SK-N-SH (cell line): ENCODE data around the gene STK32C. TPM values are rescaled to one million over a fixed set of nuclear protein-coding genes. Genes with fewer than 3 reads are reported as not detected.

ENCODE experiments used
- CTCF ChIA-PET: fragments of 300-600, 350-600 bp; formaldehyde crosslinking; extraction: SDS; loops from one replicate; lab custom pipeline; 2021; lab: Yijun Ruan, JAX
- POLR2A ChIA-PET: fragments of 350-600 bp; sonication (Branson Sonifier 250); formaldehyde crosslinking; extraction: SDS; loops from one replicate; lab custom pipeline; 2020; ENCODE audit warnings: antibody characterized with exemption, inconsistent platforms; lab: Yijun Ruan, JAX
- DNase-seq: peaks from one replicate; pipeline ENCODE4 v3.0.0; 2012
- H2AFZ ChIP-seq: fragments of 200-600 bp; sonication (generic); 2 replicates; pipeline ENCODE4 v1.8.1; 2016; ENCODE audit warnings: antibody characterized with exemption, mild to moderate bottlenecking, low read depth
- H3F3A ChIP-seq: fragments of 200-600 bp; sonication (generic); replicated peaks from 2 replicates; pipeline ENCODE3; 2016; ENCODE audit warnings: antibody characterized with exemption, mild to moderate bottlenecking; ENCODE audit not compliant: insufficient read depth
- H3K27ac ChIP-seq, 2 experiments: fragments of 200-500 bp in 1 of 2; fragments of 200-600 bp in 1 of 2; sonication (Bioruptor generic) in 1 of 2; sonication (generic), shearing (Covaris generic) in 1 of 2; 2 replicates each; pipeline versions ENCODE4 v1.5.1 to v1.6.1; 2014 to 2016; ENCODE audit warnings: low read depth in 2 of 2, inconsistent platforms in 1 of 2, low read length in 1 of 2, mild to moderate bottlenecking in 1 of 2, mixed read lengths in 1 of 2
- H3K27me3 ChIP-seq: fragments of 200-600 bp; sonication (generic), shearing (Covaris generic); 2 replicates; pipeline ENCODE4 v1.6.1; 2016; ENCODE audit warnings: mixed run types; ENCODE audit not compliant: insufficient read depth
- H3K36me3 ChIP-seq, 2 experiments: fragments of 200-500 bp in 1 of 2; fragments of 200-600 bp in 1 of 2; sonication (Bioruptor generic) in 1 of 2; sonication (generic) in 1 of 2; replicated peaks in 1 of 2; 2 replicates each; pipeline versions ENCODE3 to v1.5.1; 2014 to 2016; ENCODE audit warnings: low read length in 1 of 2, mild to moderate bottlenecking in 1 of 2; ENCODE audit not compliant: insufficient read depth in 2 of 2, control insufficient read depth in 1 of 2
- H3K4me1 ChIP-seq, 2 experiments: fragments of 200-500 bp in 1 of 2; fragments of 200-600 bp in 1 of 2; sonication (Bioruptor generic) in 1 of 2; sonication (generic), shearing (Covaris generic) in 1 of 2; 2 replicates each; pipeline versions ENCODE4 v1.5.1 to v1.6.1; 2014 to 2016; ENCODE audit warnings: low read depth in 1 of 2, low read length in 1 of 2, mixed run types in 1 of 2; ENCODE audit not compliant: insufficient read depth in 2 of 2, control insufficient read depth in 1 of 2
- H3K4me2 ChIP-seq: fragments of 200-600 bp; sonication (generic), shearing (Covaris generic); 2 replicates; pipeline ENCODE4 v1.6.1; 2017; ENCODE audit warnings: mixed run types
- H3K4me3 ChIP-seq, 2 experiments: fragments of 200-500 bp in 1 of 2; fragments of 200-600 bp in 1 of 2; sonication (Bioruptor generic) in 1 of 2; sonication (generic), shearing (Covaris generic) in 1 of 2; 2 replicates each; pipeline versions ENCODE4 v1.5.1 to v1.8.1; 2014 to 2016; ENCODE audit warnings: low read depth in 2 of 2, inconsistent platforms in 1 of 2, low read length in 1 of 2, mild to moderate bottlenecking in 1 of 2, mixed read lengths in 1 of 2, moderate library complexity in 1 of 2
- H3K79me2 ChIP-seq: fragments of 200-600 bp; sonication (generic); 2 replicates; pipeline ENCODE4 v1.8.1; 2017; ENCODE audit warnings: mild to moderate bottlenecking; ENCODE audit not compliant: insufficient read depth
- H3K9ac ChIP-seq: fragments of 200-600 bp; sonication (generic); 2 replicates; pipeline ENCODE4 v1.6.1; 2017; ENCODE audit warnings: mixed run types
- H3K9me2 ChIP-seq: fragments of 200-600 bp; sonication (generic); 2 replicates; pipeline ENCODE4 v1.6.1; 2017; ENCODE audit warnings: mixed run types
- H3K9me3 ChIP-seq: fragments of 200-600 bp; sonication (generic); 2 replicates; pipeline ENCODE4 v1.6.1; 2017; ENCODE audit warnings: mixed run types, mild to moderate bottlenecking, moderate library complexity
- H4K20me1 ChIP-seq: fragments of 200-600 bp; sonication (generic); 2 replicates; pipeline ENCODE4 v1.6.1; 2017; ENCODE audit warnings: mild to moderate bottlenecking, mixed run types; ENCODE audit not compliant: insufficient read depth
- FOSL2 ChIP-seq: IDR thresholded peaks from 2 replicates; pipeline ENCODE4 v1.4.0; 2012; ENCODE audit warnings: low read depth, mild to moderate bottlenecking, moderate library complexity, borderline replicate concordance
- FOXJ3 ChIP-seq: sonication (generic); formaldehyde crosslinking; IDR thresholded peaks from 2 replicates; pipeline ENCODE4 v1.5.1; 2020; ENCODE audit warnings: mild to moderate bottlenecking, missing genetic modification reagents
- FOXM1 ChIP-seq: IDR thresholded peaks from 2 replicates; pipeline ENCODE4 v1.4.0; 2012; ENCODE audit warnings: low read depth, mild to moderate bottlenecking
- JUND ChIP-seq: IDR thresholded peaks from 2 replicates; pipeline ENCODE4 v1.4.0; 2012
- MEF2A ChIP-seq: IDR thresholded peaks from 2 replicates; pipeline ENCODE4 v1.4.0; 2012; ENCODE audit warnings: low read depth, borderline replicate concordance
- RFX5 ChIP-seq: IDR thresholded peaks from 2 replicates; pipeline ENCODE4 v1.6.1; 2012; ENCODE audit warnings: mild to moderate bottlenecking, improper control_type of control experiment, low read length
- RXRA ChIP-seq: IDR thresholded peaks from 2 replicates; pipeline ENCODE4 v1.4.0; 2012; ENCODE audit warnings: low read depth, mild to moderate bottlenecking, borderline replicate concordance
- SIN3A ChIP-seq: IDR thresholded peaks from 2 replicates; pipeline ENCODE4 v1.6.1; 2012; ENCODE audit warnings: low read depth, mild to moderate bottlenecking, low read length, moderate library complexity, borderline replicate concordance
- SMC3 ChIP-seq: IDR thresholded peaks from 2 replicates; pipeline ENCODE4 v1.6.1; 2012; ENCODE audit warnings: low read depth, low read length, improper control_type of control experiment
- TAF1 ChIP-seq: IDR thresholded peaks from 2 replicates; pipeline ENCODE4 v1.6.1; 2012; ENCODE audit warnings: low read depth, mild to moderate bottlenecking, low read length, moderate library complexity, borderline replicate concordance
- TEAD4 ChIP-seq: IDR thresholded peaks from 2 replicates; pipeline ENCODE4 v1.4.0; 2012; ENCODE audit warnings: mild to moderate bottlenecking, borderline replicate concordance; ENCODE audit not compliant: insufficient read depth
- YY1 ChIP-seq: IDR thresholded peaks from 2 replicates; pipeline ENCODE4 v1.4.0; 2012; ENCODE audit warnings: low read depth, mild to moderate bottlenecking
- whole genome bisulfite sequencing: methylation state at CpG from one replicate; pipeline ENCODE4 v1.1.6; 2017; ENCODE audit warnings: low lambda C conversion rate; 5-methylcytosine and 5-hydroxymethylcytosine counted together
- polyA plus RNA-seq, 3 experiments: library from polyadenylated mRNA; depleted of rRNA; stranded (reverse); fragments of >200 nt; gene quantifications; 2 replicates each; pipeline ENCODE4 v1.2.3, GENCODE V29; 2012
- TF ChIP-seq, protein P1 (sequence below): IDR thresholded peaks from 2 replicates; pipeline ENCODE4 v1.4.0; 2012; ENCODE audit warnings: low read depth
- TF ChIP-seq, protein P2 (sequence below): IDR thresholded peaks from 2 replicates; pipeline ENCODE4 v1.6.1; 2012; ENCODE audit warnings: mild to moderate bottlenecking, low read depth, low read length, moderate library complexity

Gene STK32C
- polyA plus RNA-seq, 1 of the 3 experiments (the other 2 are of a cell fraction): 27.8 TPM

DNA sequence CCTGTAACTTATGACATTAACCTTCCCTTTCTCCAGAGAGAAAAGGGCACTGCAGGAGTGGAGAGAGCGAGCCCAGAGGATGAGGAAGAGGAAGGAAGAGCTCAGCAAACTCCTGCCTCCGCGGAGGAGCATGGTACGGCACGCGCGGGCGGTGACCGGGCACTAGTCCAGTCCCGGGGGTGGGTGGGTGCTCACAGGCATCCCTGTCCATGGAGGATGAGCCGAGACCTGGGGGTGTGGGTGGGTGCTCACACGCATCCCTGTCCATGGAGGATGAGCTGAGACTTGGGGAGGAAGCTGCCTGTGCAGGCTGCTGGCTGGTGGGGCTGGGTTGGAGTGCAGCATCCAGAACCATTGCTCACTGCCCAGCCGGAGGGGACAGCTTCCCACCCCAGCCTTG lies 48.0 kb upstream of the STK32C start:
- H4K20me1 ChIP-seq: peaks cover 5% of the 10 kb centered on the region; the same call in 1 of the 2 replicates
- POLR2A ChIA-PET: no interaction called here
- no peak overlapping the region for H3K9ac ChIP-seq
- CTCF ChIA-PET: interaction anchor here (0.9 to 4.3 kb wide), 2 partner anchors 132 to 142 kb away, joined by 3 to 41 read pairs; no protein-coding TSS in a partner anchor
- WGBS: 98% methylated on average over 13 of the region's 13 CpGs
- H3K9me2 ChIP-seq: no peaks in the 10 kb centered on the region
- H2AFZ ChIP-seq: no peak overlapping the region
- no peak overlapping the region for H3K4me2 ChIP-seq
- no peak overlapping the region for H3K27ac ChIP-seq
- no peak for DNase-seq
- H3K79me2 ChIP-seq: no peaks in the 10 kb centered on the region
- H3K9me3 ChIP-seq: no peaks in the 10 kb centered on the region
- no peak overlapping the region for H3K4me3 ChIP-seq
- no peaks in the 10 kb centered on the region for H3K27me3 ChIP-seq
- H3F3A ChIP-seq: no peaks in the 10 kb centered on the region
- peaks cover 0 to 20% of the 10 kb centered on the region in 2 experiments for H3K36me3 ChIP-seq
- no peak for TF ChIP-seq YY1
- TF ChIP-seq FOXM1: no peak
- TF ChIP-seq SIN3A: no peak
- TF ChIP-seq TAF1: no peak
- no peak for TF ChIP-seq RFX5
- no peak for TF ChIP-seq JUND
- TF ChIP-seq SMC3: no peak
- TF ChIP-seq, protein P1, sequence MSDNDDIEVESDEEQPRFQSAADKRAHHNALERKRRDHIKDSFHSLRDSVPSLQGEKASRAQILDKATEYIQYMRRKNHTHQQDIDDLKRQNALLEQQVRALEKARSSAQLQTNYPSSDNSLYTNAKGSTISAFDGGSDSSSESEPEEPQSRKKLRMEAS: no peak
- TF ChIP-seq, protein P2, sequence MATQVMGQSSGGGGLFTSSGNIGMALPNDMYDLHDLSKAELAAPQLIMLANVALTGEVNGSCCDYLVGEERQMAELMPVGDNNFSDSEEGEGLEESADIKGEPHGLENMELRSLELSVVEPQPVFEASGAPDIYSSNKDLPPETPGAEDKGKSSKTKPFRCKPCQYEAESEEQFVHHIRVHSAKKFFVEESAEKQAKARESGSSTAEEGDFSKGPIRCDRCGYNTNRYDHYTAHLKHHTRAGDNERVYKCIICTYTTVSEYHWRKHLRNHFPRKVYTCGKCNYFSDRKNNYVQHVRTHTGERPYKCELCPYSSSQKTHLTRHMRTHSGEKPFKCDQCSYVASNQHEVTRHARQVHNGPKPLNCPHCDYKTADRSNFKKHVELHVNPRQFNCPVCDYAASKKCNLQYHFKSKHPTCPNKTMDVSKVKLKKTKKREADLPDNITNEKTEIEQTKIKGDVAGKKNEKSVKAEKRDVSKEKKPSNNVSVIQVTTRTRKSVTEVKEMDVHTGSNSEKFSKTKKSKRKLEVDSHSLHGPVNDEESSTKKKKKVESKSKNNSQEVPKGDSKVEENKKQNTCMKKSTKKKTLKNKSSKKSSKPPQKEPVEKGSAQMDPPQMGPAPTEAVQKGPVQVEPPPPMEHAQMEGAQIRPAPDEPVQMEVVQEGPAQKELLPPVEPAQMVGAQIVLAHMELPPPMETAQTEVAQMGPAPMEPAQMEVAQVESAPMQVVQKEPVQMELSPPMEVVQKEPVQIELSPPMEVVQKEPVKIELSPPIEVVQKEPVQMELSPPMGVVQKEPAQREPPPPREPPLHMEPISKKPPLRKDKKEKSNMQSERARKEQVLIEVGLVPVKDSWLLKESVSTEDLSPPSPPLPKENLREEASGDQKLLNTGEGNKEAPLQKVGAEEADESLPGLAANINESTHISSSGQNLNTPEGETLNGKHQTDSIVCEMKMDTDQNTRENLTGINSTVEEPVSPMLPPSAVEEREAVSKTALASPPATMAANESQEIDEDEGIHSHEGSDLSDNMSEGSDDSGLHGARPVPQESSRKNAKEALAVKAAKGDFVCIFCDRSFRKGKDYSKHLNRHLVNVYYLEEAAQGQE: no peak
- TF ChIP-seq RXRA: no peak
- no peak for TF ChIP-seq MEF2A
- no peak for TF ChIP-seq FOSL2
- no peak for TF ChIP-seq FOXJ3 (CRISPR knock-in tag)
- H3K4me1 ChIP-seq: no peaks in the 10 kb centered on the region

DNA sequence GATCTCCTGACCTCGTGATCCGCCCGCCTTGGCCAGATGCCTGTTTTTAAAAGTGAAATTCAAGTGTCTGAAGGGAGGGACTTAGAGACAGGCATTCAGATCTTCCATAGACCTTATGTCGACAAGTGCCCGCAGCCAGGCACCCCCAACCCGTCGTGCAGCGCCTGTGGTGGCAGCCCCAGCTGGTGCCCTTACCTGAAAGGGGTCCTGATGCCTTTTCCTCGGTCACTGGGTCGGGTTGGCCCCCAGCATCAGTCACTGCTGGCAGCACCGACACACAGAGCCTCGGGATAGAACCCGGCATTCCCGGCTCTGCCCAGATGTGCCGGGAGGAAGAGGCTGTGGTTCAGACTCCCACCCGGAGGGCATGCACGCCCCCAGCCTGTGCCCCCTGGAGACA lies 47.5 kb upstream of the STK32C start:
- no peak for DNase-seq
- Histone ChIP-seq H4K20me1 (peaks cover 5% of the 10 kb centered on the region; the same call in 1 of the 2 replicates), H3F3A (no peaks in the 10 kb centered on the region), H3K4me2 (no peak overlapping the region), H3K79me2 (no peaks in the 10 kb centered on the region), H3K9me3 (no peaks in the 10 kb centered on the region), H3K36me3 (peaks cover 0 to 20% of the 10 kb centered on the region in 2 experiments), H3K9ac (no peak overlapping the region), H3K4me3 (no peak overlapping the region), H2AFZ (no peak overlapping the region), H3K27me3 (no peaks in the 10 kb centered on the region), H3K9me2 (no peaks in the 10 kb centered on the region), H3K4me1 (no peaks in the 10 kb centered on the region), H3K27ac (no peak overlapping the region)
- CTCF ChIA-PET: interaction anchor here (4.3 kb wide), 1 partner anchor 131 kb away, joined by 41 read pairs; no protein-coding TSS in a partner anchor
- POLR2A ChIA-PET: no interaction called here
- 83% methylated on average over 15 of the region's 17 CpGs for WGBS
- TF ChIP-seq SIN3A (no peak), RFX5 (no peak), TEAD4 (no peak)
